ENCODE measurements around the gene PEPD.

PEPD gene

DNA sequence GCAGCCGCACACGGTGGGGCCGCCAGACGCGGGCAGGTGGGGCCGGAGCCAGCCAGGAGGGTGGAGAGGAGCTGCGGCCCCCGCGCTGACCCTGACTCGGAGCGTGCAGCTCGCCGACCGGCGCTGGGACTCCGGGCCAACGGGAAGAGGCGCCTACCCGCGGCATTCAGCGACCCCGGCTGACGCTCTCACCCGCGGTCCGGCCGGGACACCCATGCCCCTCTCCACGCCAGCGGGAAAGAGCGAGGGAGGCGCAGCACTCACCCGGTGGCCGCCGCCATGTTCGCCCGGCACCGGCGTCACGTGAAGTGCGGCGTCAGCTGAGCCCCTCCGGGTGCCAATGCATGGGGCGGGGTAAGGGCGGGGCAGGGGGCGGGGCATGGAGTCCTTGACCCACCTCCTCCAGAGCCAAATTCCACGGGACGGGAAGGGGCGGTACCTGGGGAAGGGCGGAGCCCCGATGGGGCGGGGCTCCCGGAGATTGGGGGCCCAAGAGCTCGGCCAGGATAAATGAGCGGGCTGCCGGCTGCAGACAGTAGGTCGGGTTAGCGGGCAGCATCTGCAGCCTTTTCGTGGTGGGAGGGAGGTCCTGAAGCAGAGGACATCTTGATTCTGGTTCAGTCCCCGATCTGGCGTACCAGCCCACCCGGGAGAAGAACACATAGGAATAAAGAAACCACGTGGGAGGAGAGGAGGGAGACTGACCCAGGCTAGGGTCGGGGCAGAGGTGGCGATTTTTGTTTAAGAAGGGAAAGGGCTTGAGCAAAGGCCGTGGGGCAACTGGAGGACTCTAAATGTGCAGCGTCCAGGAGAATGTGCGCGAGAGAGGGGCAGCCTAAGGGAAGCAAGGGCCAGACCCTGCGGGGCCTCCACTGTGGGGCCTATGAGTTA is at the start of gene PEPD:
PEPD (minus strand) TSS at position 312 of the 891 bp plus-strand sequence; CDS start at position 281, 31 bp downstream.
- no peaks in the 10 kb centered on the region for H3K36me3 ChIP-seq (ENCODE audit: insufficient read depth, low read length)
- H3K27me3 ChIP-seq (ENCODE audit: insufficient read depth, low read length, poor library complexity, severe bottlenecking): no peaks in the 10 kb centered on the region
- no peaks in the 10 kb centered on the region for H4K20me1 ChIP-seq (ENCODE audit: insufficient read depth, low read length, poor library complexity, severe bottlenecking)
- peak within 1 kb of the TSS; percentile 70 for H3K9ac ChIP-seq (ENCODE audit: low read depth, low read length, poor library complexity, severe bottlenecking)
- peaks cover 18% of the 10 kb centered on the region for H3K4me1 ChIP-seq (ENCODE audit: insufficient read depth, low read length, poor library complexity, severe bottlenecking)
- TF ChIP-seq, protein P1, sequence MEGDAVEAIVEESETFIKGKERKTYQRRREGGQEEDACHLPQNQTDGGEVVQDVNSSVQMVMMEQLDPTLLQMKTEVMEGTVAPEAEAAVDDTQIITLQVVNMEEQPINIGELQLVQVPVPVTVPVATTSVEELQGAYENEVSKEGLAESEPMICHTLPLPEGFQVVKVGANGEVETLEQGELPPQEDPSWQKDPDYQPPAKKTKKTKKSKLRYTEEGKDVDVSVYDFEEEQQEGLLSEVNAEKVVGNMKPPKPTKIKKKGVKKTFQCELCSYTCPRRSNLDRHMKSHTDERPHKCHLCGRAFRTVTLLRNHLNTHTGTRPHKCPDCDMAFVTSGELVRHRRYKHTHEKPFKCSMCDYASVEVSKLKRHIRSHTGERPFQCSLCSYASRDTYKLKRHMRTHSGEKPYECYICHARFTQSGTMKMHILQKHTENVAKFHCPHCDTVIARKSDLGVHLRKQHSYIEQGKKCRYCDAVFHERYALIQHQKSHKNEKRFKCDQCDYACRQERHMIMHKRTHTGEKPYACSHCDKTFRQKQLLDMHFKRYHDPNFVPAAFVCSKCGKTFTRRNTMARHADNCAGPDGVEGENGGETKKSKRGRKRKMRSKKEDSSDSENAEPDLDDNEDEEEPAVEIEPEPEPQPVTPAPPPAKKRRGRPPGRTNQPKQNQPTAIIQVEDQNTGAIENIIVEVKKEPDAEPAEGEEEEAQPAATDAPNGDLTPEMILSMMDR (conservative IDR thresholded peaks at IDR 0.05; ENCODE audit: low read length): no peak
- TF ChIP-seq EZH2phosphoT487 (IDR thresholded peaks at IDR 0.05; ENCODE audit: borderline replicate concordance): no peak
- no peaks in the 10 kb centered on the region for H3F3A ChIP-seq (ENCODE audit: low read depth)
- H3K4me2 ChIP-seq (ENCODE audit: low read depth, low read length, poor library complexity, severe bottlenecking): peak within 1 kb of the TSS; percentile 95
- peak within 1 kb of the TSS; percentile 80 for H3K4me3 ChIP-seq (ENCODE audit: low read length, poor library complexity, severe bottlenecking)
- H3K9me2 ChIP-seq (replicated peaks; ENCODE audit: low read depth, low read length): no peaks in the 10 kb centered on the region
- no peaks in the 10 kb centered on the region for H3K9me3 ChIP-seq (ENCODE audit: insufficient read depth, low read depth, low read length)
- peaks cover 7% of the 10 kb centered on the region; the same call in 1 of the 2 replicates for H3K79me2 ChIP-seq (ENCODE audit: insufficient read depth, low read length)
- peak within 1 kb of the TSS; percentile 75 for H2AFZ ChIP-seq (ENCODE audit: low read length)

DNA sequence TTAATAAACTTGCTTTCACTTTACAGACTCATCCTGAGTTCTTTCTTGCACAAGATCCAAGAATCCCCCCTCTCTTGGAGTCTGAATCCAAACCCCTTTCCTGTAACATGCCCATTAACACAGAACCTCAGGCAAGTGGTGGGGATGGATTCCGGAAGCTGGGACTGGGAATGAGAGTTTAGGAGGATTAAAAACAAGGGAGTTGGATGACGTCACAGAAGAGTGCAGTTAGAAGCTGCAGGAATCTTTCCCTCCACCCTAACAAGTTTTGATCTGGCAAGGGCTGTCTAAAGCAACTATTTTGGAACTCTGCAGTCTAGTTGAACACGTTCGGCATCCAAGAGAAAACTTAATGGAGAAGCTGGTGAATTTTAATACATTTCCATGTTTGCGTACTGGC is 48.2 kb upstream of the PEPD start:
- peaks cover 8% of the 10 kb centered on the region; the same call in 1 of the 2 replicates for H3K9me3 ChIP-seq (ENCODE audit: insufficient read depth, low read depth, low read length)
- H3K4me3 ChIP-seq (ENCODE audit: low read length, poor library complexity, severe bottlenecking): no peak overlapping the region
- TF ChIP-seq EZH2phosphoT487 (IDR thresholded peaks at IDR 0.05; ENCODE audit: borderline replicate concordance): no peak
- TF ChIP-seq, protein P1 (conservative IDR thresholded peaks at IDR 0.05; ENCODE audit: low read length): no peak
- H3K36me3 ChIP-seq (ENCODE audit: insufficient read depth, low read length): no peaks in the 10 kb centered on the region
- H2AFZ ChIP-seq (ENCODE audit: low read length): no peak overlapping the region
- H3K9ac ChIP-seq (ENCODE audit: low read depth, low read length, poor library complexity, severe bottlenecking): no peak overlapping the region
- H3K4me1 ChIP-seq (ENCODE audit: insufficient read depth, low read length, poor library complexity, severe bottlenecking): no peaks in the 10 kb centered on the region
- H3F3A ChIP-seq (ENCODE audit: low read depth): no peaks in the 10 kb centered on the region
- H3K27me3 ChIP-seq (ENCODE audit: insufficient read depth, low read length, poor library complexity, severe bottlenecking): no peaks in the 10 kb centered on the region
- H4K20me1 ChIP-seq (ENCODE audit: insufficient read depth, low read length, poor library complexity, severe bottlenecking): no peaks in the 10 kb centered on the region
- no peaks in the 10 kb centered on the region for H3K9me2 ChIP-seq (replicated peaks; ENCODE audit: low read depth, low read length)
- H3K4me2 ChIP-seq (ENCODE audit: low read depth, low read length, poor library complexity, severe bottlenecking): no peak overlapping the region
- no peaks in the 10 kb centered on the region for H3K79me2 ChIP-seq (ENCODE audit: insufficient read depth, low read length)

DNA sequence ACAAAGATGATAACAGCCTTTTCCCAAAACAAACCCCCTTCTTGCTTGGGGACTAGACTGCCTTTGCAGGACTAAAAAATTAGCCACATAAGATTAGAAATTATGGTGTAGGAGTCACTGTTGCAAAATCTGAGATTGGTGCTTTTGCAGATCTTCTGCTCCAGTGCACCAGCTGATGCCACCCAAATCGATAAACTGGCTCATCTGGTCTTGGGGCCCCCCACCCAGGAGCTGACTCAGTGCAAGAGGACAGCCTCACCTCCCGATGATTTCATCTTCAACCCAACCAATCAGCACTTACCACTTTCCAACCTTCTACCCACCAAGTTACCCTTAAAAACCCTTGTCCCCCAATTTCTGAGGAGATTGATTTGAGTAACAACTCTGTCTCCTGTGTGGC is 47.1 kb upstream of the PEPD start:
- no peaks in the 10 kb centered on the region for H3F3A ChIP-seq (ENCODE audit: low read depth)
- H3K27me3 ChIP-seq (ENCODE audit: insufficient read depth, low read length, poor library complexity, severe bottlenecking): no peaks in the 10 kb centered on the region
- H3K4me1 ChIP-seq (ENCODE audit: insufficient read depth, low read length, poor library complexity, severe bottlenecking): no peaks in the 10 kb centered on the region
- no peak overlapping the region for H3K9ac ChIP-seq (ENCODE audit: low read depth, low read length, poor library complexity, severe bottlenecking)
- no peaks in the 10 kb centered on the region for H3K9me3 ChIP-seq (ENCODE audit: insufficient read depth, low read depth, low read length)
- H3K4me3 ChIP-seq (ENCODE audit: low read length, poor library complexity, severe bottlenecking): no peak overlapping the region
- no peaks in the 10 kb centered on the region for H4K20me1 ChIP-seq (ENCODE audit: insufficient read depth, low read length, poor library complexity, severe bottlenecking)
- H2AFZ ChIP-seq (ENCODE audit: low read length): no peak overlapping the region
- no peak overlapping the region for H3K4me2 ChIP-seq (ENCODE audit: low read depth, low read length, poor library complexity, severe bottlenecking)
- no peaks in the 10 kb centered on the region for H3K79me2 ChIP-seq (ENCODE audit: insufficient read depth, low read length)
- H3K9me2 ChIP-seq (replicated peaks; ENCODE audit: low read depth, low read length): no peaks in the 10 kb centered on the region
- H3K36me3 ChIP-seq (ENCODE audit: insufficient read depth, low read length): no peaks in the 10 kb centered on the region
- no peak for TF ChIP-seq EZH2phosphoT487 (IDR thresholded peaks at IDR 0.05; ENCODE audit: borderline replicate concordance)
- TF ChIP-seq, protein P1 (conservative IDR thresholded peaks at IDR 0.05; ENCODE audit: low read length): no peak
